Activated CD8-positive, alpha-beta memory T cell treated with anti-CD3 and anti-CD28 coated beads, Interleukin-2, amount 50 U/mL, for 1 hour (primary cell): ENCODE results near the gene AKR1B15.
"Not testable (repeated sequence)": the region's sequence is repeated elsewhere in the genome, so short reads cannot be mapped to it uniquely, and the experiment has no call there.

Experiments
- DNase-seq: peaks from one replicate; pipeline ENCODE4 v3.0.0-alpha.2; 2020; ENCODE audit errors: extremely low read depth

AKR1B15 gene

DNA sequence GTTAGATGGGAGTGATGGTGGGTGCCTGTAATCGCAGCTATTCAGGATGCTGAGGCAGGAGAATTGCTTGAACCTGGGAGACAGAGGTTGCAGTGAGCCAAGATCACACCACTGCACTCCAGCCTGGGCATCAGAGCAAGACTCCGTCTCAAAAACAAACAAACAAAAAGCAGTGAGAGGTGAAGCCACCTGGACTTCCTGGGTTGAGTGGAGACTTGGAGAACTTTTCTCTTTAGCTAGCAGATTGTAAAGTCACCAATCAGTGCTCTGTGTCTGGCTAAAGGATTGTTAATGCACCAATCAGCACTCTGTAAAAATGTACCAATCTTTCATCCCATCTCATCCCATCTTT is 14.5 kb downstream of the AKR1B15 start:
- DNase-seq = not testable (repeated sequence)

DNA sequence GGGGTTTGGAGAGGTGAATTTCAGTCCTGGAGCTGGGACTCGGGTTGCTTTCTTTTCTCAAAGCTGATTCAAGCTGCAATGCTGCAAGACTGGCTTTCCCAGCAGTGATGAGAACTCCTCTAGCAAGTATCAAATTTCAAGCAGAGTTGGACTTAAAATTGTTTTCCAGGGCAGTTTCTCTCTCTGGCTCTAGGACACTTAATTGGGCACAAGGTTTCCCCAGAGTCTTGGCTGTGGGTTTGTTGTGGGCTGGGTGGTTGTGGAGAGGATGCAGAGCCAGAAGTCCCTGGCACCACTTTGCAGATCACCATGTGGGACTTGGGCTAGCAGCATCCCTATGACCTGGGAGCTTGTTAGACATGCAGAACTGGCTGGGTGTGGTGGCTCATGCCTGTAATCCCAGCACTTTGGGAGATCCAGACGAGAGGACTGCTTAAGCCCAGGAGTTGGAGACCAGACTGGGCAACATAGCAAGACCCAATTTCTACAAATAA is 16.8 kb downstream of the AKR1B15 start:
- no peak for DNase-seq

DNA sequence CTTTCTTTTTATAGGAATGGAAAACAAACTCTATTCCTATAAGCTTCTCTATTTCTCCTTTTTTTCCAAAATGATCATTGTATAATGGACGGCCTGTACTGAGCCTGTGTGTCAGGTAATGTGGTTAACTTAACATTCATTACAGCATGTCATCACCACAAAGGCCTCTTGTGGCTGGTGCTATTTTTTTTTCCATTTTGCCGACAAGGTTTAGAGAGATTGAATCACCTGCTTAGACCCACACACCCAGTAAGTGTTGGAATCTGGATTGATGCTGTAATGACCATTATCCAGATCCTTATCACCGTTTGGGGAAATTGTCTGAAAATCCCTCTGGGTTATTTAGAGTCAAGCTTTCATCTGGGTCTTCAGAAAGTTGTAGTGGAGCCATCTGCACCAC is 18.5 kb downstream of the AKR1B15 start:
- no peak for DNase-seq

GRCh38 chr7:134569962-134570361 is 21.1 kb downstream of the AKR1B15 start:
- not testable (repeated sequence) for DNase-seq

- DNase-seq = no peak
Observed at GRCh38 chr7:134571101-134571500, 22.2 kb downstream of the AKR1B15 start.

- no peak for DNase-seq
Observed at GRCh38 chr7:134571746-134572461, 23.0 kb downstream of the AKR1B15 start.

DNA sequence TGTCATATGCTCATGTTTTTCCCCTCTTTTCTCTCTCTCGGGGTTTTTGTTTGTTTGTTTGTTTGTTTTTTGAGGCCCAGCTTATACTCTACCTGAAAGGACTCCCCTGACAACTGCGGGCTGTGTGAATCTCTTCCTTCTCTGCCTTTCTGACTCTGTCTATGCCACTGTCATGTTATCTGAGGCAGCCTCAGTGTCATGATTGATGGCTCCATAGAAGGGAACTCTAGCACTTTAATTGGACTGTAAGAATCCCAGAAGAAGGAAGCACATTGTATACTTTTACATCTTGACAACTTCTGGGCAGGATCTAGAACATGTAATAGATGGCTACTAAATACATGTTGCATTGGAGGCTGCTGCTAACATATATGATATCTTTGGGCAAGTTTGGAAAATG is 25.4 kb downstream of the AKR1B15 start:
- DNase-seq = no peak

DNA sequence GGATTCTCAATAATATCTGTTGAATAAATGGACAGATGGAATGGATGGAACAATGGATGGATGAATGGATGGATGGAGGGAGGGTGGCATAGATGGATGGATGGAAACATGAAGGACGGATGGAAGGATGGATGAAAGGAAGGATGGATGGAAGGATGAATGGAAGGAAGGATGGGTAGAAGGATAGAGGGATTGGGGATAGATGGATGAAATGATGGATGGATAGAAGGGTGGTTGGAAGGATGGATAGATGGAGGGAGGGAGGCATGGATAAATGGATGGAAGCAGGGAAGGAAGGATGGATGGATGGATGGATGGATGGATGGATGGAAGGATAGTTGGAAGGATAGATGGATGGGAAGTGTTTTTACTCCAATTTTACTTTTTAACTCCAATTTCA is 35.4 kb downstream of the AKR1B15 start:
- DNase-seq = no peak

DNA sequence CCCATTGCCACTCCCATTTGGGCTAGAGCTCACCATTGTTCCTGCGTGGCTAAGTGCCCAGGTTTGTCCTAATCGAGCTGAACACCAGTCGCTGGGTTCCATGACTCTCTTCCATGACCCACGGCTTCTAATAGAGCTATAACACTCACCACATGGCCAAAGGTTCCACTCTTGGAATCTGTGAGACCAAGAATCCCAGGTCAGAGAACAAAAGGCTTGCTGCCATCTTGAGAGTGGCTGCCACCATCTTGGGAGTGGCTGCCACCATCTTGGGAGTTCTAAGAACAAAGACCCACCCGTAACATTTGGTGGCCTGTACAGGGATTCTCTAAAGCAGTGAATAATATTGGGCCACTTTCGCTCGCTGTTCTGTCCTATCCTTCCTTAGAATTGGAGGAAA is 37.0 kb downstream of the AKR1B15 start:
- DNase-seq = no peak

GRCh38 chr7:134587750-134588149 is 38.8 kb downstream of the AKR1B15 start:
- DNase-seq = no peak

DNA sequence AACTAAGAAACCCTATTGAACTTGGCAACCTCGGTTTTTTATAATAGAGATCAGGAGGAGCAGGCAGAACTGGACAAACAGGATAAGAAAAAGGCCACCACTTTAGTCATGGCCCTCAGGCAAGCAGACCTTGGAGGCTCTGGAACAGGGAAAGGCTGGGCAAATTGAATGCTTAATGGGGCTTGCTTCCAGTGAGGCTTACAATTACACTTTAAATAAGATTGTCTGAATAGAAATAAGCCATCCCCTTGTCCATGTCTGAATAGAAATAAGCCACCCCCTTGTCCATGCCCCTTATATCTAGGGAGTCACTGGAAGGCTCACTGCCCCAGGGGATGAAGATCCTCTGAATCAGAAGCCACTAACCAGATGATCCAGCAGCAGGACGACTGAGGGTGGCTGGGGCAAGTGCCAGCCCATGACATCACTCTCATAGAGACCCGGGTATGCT is 40.6 kb downstream of the AKR1B15 start:
- DNase-seq = no peak

DNA sequence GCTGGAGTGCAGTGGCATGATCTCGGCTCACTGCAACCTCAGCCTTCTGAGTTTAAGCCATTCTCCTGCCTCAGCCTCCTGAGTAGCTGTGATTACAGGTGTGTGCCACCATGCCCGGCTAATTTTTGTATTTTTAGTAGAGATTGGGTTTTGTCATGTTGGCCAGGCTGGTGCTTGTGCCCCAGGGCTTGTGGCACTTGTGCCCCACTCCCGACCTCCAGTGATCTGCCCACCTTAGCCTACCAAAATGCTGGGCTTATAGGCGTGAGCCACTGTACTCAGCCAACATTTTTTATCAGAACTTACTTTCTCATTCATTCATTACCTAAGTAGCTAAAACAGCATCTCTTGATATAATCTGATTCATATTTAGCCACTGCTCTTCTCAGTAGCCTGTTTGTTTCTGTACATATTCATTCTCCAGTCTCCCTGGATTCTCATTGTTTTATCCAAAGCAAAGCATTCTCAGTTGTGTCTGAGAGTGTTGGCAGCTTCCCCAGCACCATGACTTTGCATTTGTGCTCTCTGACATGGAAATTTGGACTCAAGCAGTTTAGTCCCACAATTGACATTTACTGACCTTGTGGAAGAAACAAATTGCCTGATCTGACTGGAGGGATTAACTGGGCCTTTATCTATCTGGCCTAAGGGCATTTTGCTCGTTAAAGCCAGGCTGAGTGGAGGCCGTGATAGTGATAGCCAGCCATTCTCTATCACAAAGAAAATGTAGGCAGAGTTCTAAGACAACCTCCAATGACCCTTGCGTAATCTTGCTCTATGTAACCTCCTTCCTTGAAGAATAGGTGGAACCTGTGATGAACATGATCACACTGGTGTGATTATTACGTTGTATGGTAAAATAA is 44.9 kb downstream of the AKR1B15 start:
- no peak for DNase-seq

DNA sequence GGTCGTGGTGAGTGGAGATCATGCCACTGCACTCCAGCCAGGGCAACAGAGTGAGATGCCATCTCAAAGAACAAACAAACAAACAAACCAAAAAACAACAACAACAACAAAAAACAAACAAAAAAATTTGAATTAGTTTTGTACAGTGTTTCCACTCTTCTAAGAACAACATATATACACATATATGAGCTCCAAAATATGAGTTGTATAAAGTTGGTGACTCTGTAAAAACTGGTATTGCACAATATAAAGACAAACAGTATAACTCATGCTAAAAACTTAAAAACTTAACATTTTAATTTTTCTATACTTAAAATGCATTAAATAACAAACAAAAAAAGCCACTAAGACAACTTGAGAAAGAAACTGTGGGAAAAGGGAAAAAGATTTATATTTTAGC is 46.0 kb downstream of the AKR1B15 start:
- DNase-seq = no peak

- DNase-seq = no peak
Observed at GRCh38 chr7:134599371-134599770, 50.5 kb downstream of the AKR1B15 start.

DNA sequence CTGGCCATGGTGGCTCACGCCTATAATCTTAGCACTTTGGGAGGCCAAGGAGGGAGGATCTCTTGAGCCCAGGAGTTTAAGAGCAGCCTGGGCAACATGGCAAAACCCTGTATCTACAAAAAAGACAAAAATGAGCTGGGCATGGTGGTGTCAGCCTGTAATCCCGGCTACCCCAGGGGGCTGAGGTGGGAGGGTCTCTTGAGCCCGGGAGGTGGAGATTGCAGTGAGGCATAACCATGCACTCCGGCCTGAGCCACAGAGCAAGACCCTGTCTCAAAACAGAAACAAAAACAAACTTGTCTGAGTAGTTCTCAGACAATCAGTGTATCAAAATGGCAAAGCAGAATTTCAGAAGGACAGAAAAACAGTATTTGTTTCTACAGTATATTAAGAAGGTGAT is 52.5 kb downstream of the AKR1B15 start:
- DNase-seq = no peak

GRCh38 chr7:134602881-134603451 is 54.1 kb downstream of the AKR1B15 start:
- DNase-seq = no peak

GRCh38 chr7:134605978-134606923 is 57.3 kb downstream of the AKR1B15 start:
- no peak for DNase-seq

- DNase-seq = no peak
Observed at GRCh38 chr7:134611611-134612151, 62.8 kb downstream of the AKR1B15 start.

- DNase-seq = no peak
Observed at GRCh38 chr7:134612197-134612596, 63.3 kb downstream of the AKR1B15 start.

- DNase-seq = no peak
Observed at GRCh38 chr7:134613623-134614347, 64.9 kb downstream of the AKR1B15 start.

DNA sequence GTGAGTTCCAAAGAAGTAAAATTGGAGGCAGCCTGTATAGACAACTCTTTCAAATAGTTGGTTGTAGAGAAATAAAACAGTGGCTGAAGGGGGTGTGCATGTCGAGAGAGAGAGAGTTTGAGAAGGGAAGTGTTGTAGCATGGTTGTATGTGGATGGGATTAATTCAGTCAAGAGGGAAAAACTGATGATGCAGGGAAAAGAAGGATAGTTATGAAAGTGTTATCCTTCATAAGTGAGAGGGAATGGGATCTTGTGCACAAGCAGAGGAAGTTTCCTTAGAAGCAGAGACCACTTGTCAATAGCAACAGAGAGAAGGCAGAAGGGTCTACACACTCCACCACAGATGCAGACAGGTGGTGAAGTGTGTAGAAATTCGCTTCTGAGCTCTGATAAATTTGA is 67.7 kb downstream of the AKR1B15 start:
- DNase-seq = no peak
